Colon (tissue), 2 donors: ENCODE measurements around the gene RTL1.

ENCODE experiments used
- FAIRE-seq: peaks from 2 replicates; lab custom pipeline; 2012; peaks lifted over from hg19 to GRCh38; lab: Jason Lieb, UNC
- donor health status: control.
- donor health status: control.

RTL1 gene

GRCh38 chr14:100850841-100851585 is 52.5 kb downstream of the RTL1 start:
- no peak for FAIRE-seq

- FAIRE-seq = no peak
These were observed 54.3 kb downstream of the RTL1 start for GRCh38 chr14:100849115-100849781.

GRCh38 chr14:100846309-100846859 is 57.1 kb downstream of the RTL1 start:
- no peak for FAIRE-seq

- no peak for FAIRE-seq
These were observed 58.2 kb downstream of the RTL1 start for GRCh38 chr14:100845341-100845740.

GRCh38 chr14:100844846-100845245 is 58.7 kb downstream of the RTL1 start:
- no peak for FAIRE-seq

GRCh38 chr14:100844421-100844820 is 59.1 kb downstream of the RTL1 start:
- FAIRE-seq = no peak

- no peak for FAIRE-seq
These were observed 59.5 kb downstream of the RTL1 start for GRCh38 chr14:100844082-100844408.

GRCh38 chr14:100842799-100843198 is 60.7 kb downstream of the RTL1 start:
- FAIRE-seq = no peak

GRCh38 chr14:100841761-100842403 is 61.6 kb downstream of the RTL1 start:
- FAIRE-seq = no peak

GRCh38 chr14:100841066-100841760 is 62.3 kb downstream of the RTL1 start:
- FAIRE-seq = no peak

- no peak for FAIRE-seq
These were observed 63.0 kb downstream of the RTL1 start for GRCh38 chr14:100840286-100841065.

- FAIRE-seq = no peak
These were observed 63.8 kb downstream of the RTL1 start for GRCh38 chr14:100839681-100840111.

- no peak for FAIRE-seq
These were observed 64.3 kb downstream of the RTL1 start for GRCh38 chr14:100839315-100839585.

GRCh38 chr14:100838493-100839314 is 64.8 kb downstream of the RTL1 start:
- FAIRE-seq = no peak

GRCh38 chr14:100837805-100838350 is 65.6 kb downstream of the RTL1 start:
- no peak for FAIRE-seq

- no peak for FAIRE-seq
These were observed 66.3 kb downstream of the RTL1 start for GRCh38 chr14:100836941-100837804.

- FAIRE-seq = no peak
These were observed 67.2 kb downstream of the RTL1 start for GRCh38 chr14:100836311-100836805.

GRCh38 chr14:100835548-100836310 is 67.8 kb downstream of the RTL1 start:
- FAIRE-seq = no peak
